MCF 10A (cell line): ENCODE measurements around the gene LKAAEAR1. TPM values are rescaled to one million over a fixed set of nuclear protein-coding genes. Genes with fewer than 3 reads are reported as not detected.

ENCODE experiments used
- BruUV-seq: library from RNA; stranded (reverse); fragments of 400-500 nt; replicated peaks from 2 replicates; lab custom pipeline; 2021; lab: Mats Ljungman, UMichigan
- CTCF ChIA-PET: fragments of 300-600 bp; sonication (Branson Sonifier 250); formaldehyde crosslinking; extraction: SDS; loops from one replicate; lab custom pipeline; 2021; ENCODE audit warnings: antibody characterized with exemption, inconsistent platforms; lab: Yijun Ruan, JAX
- POLR2A ChIA-PET: fragments of 300-600, 350-650 bp; sonication (Branson Sonifier 250); formaldehyde crosslinking; extraction: SDS; loops from one replicate; lab custom pipeline; 2020; ENCODE audit warnings: antibody characterized with exemption, inconsistent platforms; lab: Yijun Ruan, JAX
- DNase-seq: peaks from one replicate; pipeline ENCODE4 v3.0.0-alpha.2; 2018; ENCODE audit not compliant: unreplicated experiment
- H3K27ac Mint-ChIP-seq: one replicate; pipeline ENCODE4 v1.8.0; 2022; ENCODE audit warnings: mild to moderate bottlenecking, low read depth, mixed read lengths; ENCODE audit not compliant: unreplicated experiment
- H3K27me3 Mint-ChIP-seq: one replicate; pipeline ENCODE4 v1.8.0; 2022; ENCODE audit warnings: mixed read lengths; ENCODE audit not compliant: insufficient read depth, unreplicated experiment
- H3K36me3 Mint-ChIP-seq: one replicate; pipeline ENCODE4 v1.8.0; 2022; ENCODE audit warnings: mild to moderate bottlenecking, moderate library complexity, mixed read lengths; ENCODE audit not compliant: insufficient read depth, unreplicated experiment
- H3K4me1 Mint-ChIP-seq: one replicate; pipeline ENCODE4 v1.8.0; 2022; ENCODE audit warnings: mixed read lengths; ENCODE audit not compliant: insufficient read depth, unreplicated experiment
- H3K4me3 Mint-ChIP-seq: one replicate; pipeline ENCODE4 v1.8.0; 2022; ENCODE audit warnings: mild to moderate bottlenecking, moderate library complexity, mixed read lengths; ENCODE audit not compliant: unreplicated experiment
- H3K9me3 Mint-ChIP-seq: one replicate; pipeline ENCODE4 v1.8.0; 2022; ENCODE audit warnings: mixed read lengths; ENCODE audit not compliant: unreplicated experiment
- CTCF ChIP-seq: fragments of 200-600 bp; IDR thresholded peaks from one replicate; pipeline ENCODE4 v1.8.0; 2022; ENCODE audit warnings: antibody characterized with exemption, mild to moderate bottlenecking; ENCODE audit not compliant: unreplicated experiment
- intact Hi-C: fragments of 100-400 bp; cut with micrococcal nuclease; formaldehyde crosslinking; loops from 2 replicates; pipeline ENCODE4 v1.14.1; 2022
- total RNA-seq: library from RNA; stranded (reverse); gene quantifications from 2 replicates; pipeline ENCODE4 v1.2.3, GENCODE V29; 2022

The LKAAEAR1 gene
- total RNA-seq, 1 experiment from 2014 or later: not detected

DNA sequence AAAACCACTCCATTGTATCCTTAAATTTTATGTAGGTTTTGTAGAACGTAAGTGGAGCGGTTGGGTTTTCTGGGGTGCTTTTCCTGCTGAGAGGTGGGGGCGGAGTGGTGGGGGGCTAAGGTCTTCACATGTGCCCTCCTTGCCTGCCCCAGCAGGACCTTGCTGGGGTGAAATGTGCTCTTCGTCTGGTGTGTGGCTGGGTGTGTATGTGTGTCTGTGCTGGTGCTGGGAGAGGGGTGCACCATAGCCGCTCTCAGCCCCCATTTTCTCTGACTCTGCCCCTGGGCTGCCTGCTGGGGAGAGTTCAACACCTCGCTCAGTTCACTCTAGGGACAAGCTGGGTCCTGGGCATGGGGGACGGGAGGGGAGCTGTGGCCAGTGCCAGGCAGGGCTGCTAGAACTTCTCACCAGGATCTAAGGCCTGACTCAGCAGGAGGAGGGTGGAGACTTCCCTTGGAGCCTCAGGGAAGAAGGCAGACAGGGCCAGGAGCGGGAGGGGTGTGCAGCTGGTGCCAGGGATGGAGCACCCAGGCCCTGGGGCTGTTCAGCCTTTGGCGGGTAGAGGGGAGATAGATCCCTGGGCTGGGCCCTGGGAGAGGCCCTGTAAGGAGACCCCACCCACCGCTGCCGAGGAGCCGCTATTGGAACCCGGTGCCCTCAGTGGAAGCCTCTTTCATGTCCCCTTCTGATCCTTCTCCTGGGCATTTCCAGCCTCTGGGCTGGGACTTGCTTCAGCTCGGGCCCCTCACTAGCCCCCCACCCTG, 39.5 kb downstream of the LKAAEAR1 start:
- ChIA-PET POLR2A (interaction anchor here (0.6 to 2.0 kb wide), 14 partner anchors 9 to 417 kb away, joined by 3 to 13 read pairs (median 4); partner anchors contain the start of genes GMEB2, OPRL1, PRPF6 and RGS19), CTCF (interaction anchor here (0.6 to 10.8 kb wide), 7 partner anchors 9 to 88 kb away, joined by 3 to 284 read pairs (median 4); partner anchors contain the start of genes C20orf204, PRPF6 and TCEA2)
- H3K36me3 Mint-ChIP-seq: peaks cover 7% of the 10 kb centered on the region
- no TSS peak for BruUV-seq
- DNase-seq: peak; percentile 76
- no peak overlapping the region for H3K27ac Mint-ChIP-seq
- peaks cover 27% of the 10 kb centered on the region for H3K4me1 Mint-ChIP-seq
- no peaks in the 10 kb centered on the region for H3K9me3 Mint-ChIP-seq
- H3K27me3 Mint-ChIP-seq: no peaks in the 10 kb centered on the region
- TF ChIP-seq CTCF: no peak
- peak overlapping the region; percentile 13 for H3K4me3 Mint-ChIP-seq
- intact Hi-C loops: no loop called here

DNA sequence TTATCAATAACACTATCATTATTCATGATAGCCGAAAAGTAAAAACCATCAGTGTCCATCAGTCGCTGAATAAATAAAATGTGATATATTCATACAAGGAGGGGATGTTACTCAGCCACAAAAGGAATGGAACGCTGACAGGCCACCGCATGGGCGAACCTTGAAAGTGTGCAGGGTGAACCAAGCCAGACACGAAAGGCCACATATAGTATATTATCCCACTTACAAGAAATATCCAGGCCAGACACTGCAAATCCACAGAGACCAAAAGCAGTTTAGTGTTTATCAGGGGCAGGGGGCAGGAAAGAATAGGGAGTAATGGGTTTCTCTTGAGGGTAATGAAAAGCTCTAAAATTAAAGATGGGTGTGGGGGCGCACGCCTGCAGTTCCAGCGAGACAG, 40.4 kb downstream of the LKAAEAR1 start:
- DNase-seq: no peak
- H3K4me3 Mint-ChIP-seq: no peak overlapping the region
- TF ChIP-seq CTCF: no peak
- peaks cover 27% of the 10 kb centered on the region for H3K4me1 Mint-ChIP-seq
- intact Hi-C loops: no loop called here
- no peak overlapping the region for H3K27ac Mint-ChIP-seq
- CTCF ChIA-PET: interaction anchor here (0.7 to 10.8 kb wide), 3 partner anchors 13 to 76 kb away, joined by 5 to 284 read pairs (median 5); partner anchors contain the start of genes PRPF6 and TCEA2
- H3K36me3 Mint-ChIP-seq: peaks cover 7% of the 10 kb centered on the region
- no peaks in the 10 kb centered on the region for H3K27me3 Mint-ChIP-seq
- no TSS peak for BruUV-seq
- no peaks in the 10 kb centered on the region for H3K9me3 Mint-ChIP-seq
- POLR2A ChIA-PET: interaction anchor here (0.5 to 2.0 kb wide), 6 partner anchors 36 to 419 kb away, joined by 3 to 5 read pairs (median 4); partner anchors contain the start of genes GMEB2, OPRL1, RGS19 and TPD52L2

GRCh38 chr20:64042054-64042781, 42.0 kb downstream of the LKAAEAR1 start:
- H3K9me3 Mint-ChIP-seq: no peaks in the 10 kb centered on the region
- ChIA-PET CTCF (interaction anchor here (4.4 to 10.8 kb wide), 2 partner anchors 14 to 28 kb away, joined by 37 to 284 read pairs; partner anchors contain the start of gene TCEA2), POLR2A (no interaction called here)
- intact Hi-C loops: no loop called here
- no TSS peak for BruUV-seq
- no peaks in the 10 kb centered on the region for H3K27me3 Mint-ChIP-seq
- DNase-seq: no peak
- H3K36me3 Mint-ChIP-seq: peaks cover 7% of the 10 kb centered on the region
- peaks cover 27% of the 10 kb centered on the region for H3K4me1 Mint-ChIP-seq
- no peak overlapping the region for H3K27ac Mint-ChIP-seq
- no peak for TF ChIP-seq CTCF
- no peak overlapping the region for H3K4me3 Mint-ChIP-seq

DNA sequence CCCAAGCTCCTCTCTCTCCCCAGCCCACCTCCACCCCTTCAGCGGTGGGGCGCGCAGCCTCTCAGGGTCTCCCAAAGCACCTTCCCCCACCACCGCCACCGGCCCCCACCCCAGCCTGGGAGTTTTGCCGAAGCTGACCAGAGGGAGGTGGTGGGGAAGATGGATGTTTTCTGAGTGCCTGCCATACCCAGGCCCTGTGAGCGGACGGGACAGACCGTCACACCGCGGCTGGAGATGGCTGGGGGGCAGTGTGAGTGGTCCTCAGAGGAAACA, 42.5 kb downstream of the LKAAEAR1 start:
- H3K9me3 Mint-ChIP-seq: no peaks in the 10 kb centered on the region
- no peak overlapping the region for H3K27ac Mint-ChIP-seq
- H3K27me3 Mint-ChIP-seq: no peaks in the 10 kb centered on the region
- CTCF ChIA-PET: interaction anchor here (4.0 to 10.8 kb wide), 3 partner anchors 15 to 78 kb away, joined by 37 to 284 read pairs (median 49); partner anchors contain the start of gene TCEA2
- peaks cover 7% of the 10 kb centered on the region for H3K36me3 Mint-ChIP-seq
- no peak for TF ChIP-seq CTCF
- BruUV-seq: no TSS peak
- intact Hi-C loops: no loop called here
- no peak overlapping the region for H3K4me3 Mint-ChIP-seq
- DNase-seq: no peak
- H3K4me1 Mint-ChIP-seq: peaks cover 27% of the 10 kb centered on the region
- POLR2A ChIA-PET: interaction anchor here (0.7 to 3.8 kb wide), 3 partner anchors 10 to 86 kb away, joined by 3 to 26 read pairs (median 5); partner anchors contain the start of genes PRPF6, SAMD10 and UCKL1
